SK-N-SH treated with all-trans-retinoic acid at 6 μM for 48 hours (cell line): ENCODE data around the gene GON7.

Experiments used
- ARNTL ChIP-seq: fragments of 450-650 bp; formaldehyde crosslinking; IDR thresholded peaks from 2 replicates; pipeline ENCODE4 v1.5.0; 2020; ENCODE audit warnings: low read depth, mild to moderate bottlenecking, moderate library complexity, borderline replicate concordance
- ESRRG ChIP-seq: fragments of 250-450 bp; sonication (Bioruptor Pico); IDR thresholded peaks from 2 replicates; pipeline ENCODE4 v1.6.1; 2021; ENCODE audit warnings: mild to moderate bottlenecking
- ISL1 ChIP-seq: fragments of 250-450 bp; sonication (Bioruptor Pico); IDR thresholded peaks from 2 replicates; pipeline ENCODE4 v2.1.2; 2022; ENCODE audit warnings: mild to moderate bottlenecking, moderate library complexity
- PPARA ChIP-seq: fragments of 250-450 bp; sonication (Bioruptor Pico); IDR thresholded peaks from 2 replicates; pipeline ENCODE4 v1.5.0; 2020; ENCODE audit warnings: mild to moderate bottlenecking, borderline replicate concordance
- TCF4 ChIP-seq: fragments of 250-450 bp; sonication (Bioruptor Pico); IDR thresholded peaks from 2 replicates; pipeline ENCODE4 v1.8.0; 2021; ENCODE audit warnings: mild to moderate bottlenecking, moderate library complexity, borderline replicate concordance
- ZC3H10 ChIP-seq: fragments of 250-450 bp; sonication (Bioruptor Pico); IDR thresholded peaks from 2 replicates; pipeline ENCODE4 v1.5.1; 2021; ENCODE audit warnings: mild to moderate bottlenecking, moderate library complexity
- ZFP3 ChIP-seq: fragments of 250-450 bp; sonication (Bioruptor Pico); IDR thresholded peaks from 2 replicates; pipeline ENCODE4 v1.5.0; 2020; ENCODE audit warnings: mild to moderate bottlenecking, moderate library complexity
- ZFP30 ChIP-seq: fragments of 450-650 bp; formaldehyde crosslinking; IDR thresholded peaks from 2 replicates; pipeline ENCODE4 v1.5.0; 2022; ENCODE audit warnings: mild to moderate bottlenecking, moderate library complexity
- TF ChIP-seq, protein P1 (sequence below): fragments of 250-450 bp; sonication (Bioruptor Pico); IDR thresholded peaks from 2 replicates; pipeline ENCODE4 v1.8.0; 2021; ENCODE audit warnings: low read depth, mild to moderate bottlenecking, moderate library complexity, borderline replicate concordance

DNA sequence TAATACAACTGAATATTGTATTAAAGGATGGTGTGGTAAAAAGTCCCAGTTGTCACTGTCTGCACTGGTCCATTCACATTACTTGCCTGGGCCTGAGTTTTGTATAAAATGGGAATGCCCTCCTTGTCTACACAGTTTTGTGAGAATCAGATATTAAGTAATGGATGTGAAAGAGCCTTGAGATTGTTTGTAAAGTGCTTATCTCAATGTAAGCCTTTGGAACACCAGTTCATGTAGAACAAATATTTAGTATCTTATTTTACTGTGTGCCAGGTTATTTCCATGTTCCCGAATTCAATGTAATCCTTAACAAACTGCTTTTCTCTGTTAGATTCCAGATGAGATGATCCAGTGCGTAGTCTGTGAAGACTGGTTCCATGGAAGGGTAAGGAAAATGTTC lies 7.7 kb upstream of the GON7 start:
- TF ChIP-seq ESRRG (CRISPR knock-in tag) (no peak), TCF4 (CRISPR knock-in tag) (no peak), PPARA (no peak), ARNTL (CRISPR knock-in tag) (no peak), ZFP3 (no peak), ZFP30 (no peak), ISL1 (no peak), ZC3H10 (CRISPR knock-in tag) (no peak)
- TF ChIP-seq, protein P1, sequence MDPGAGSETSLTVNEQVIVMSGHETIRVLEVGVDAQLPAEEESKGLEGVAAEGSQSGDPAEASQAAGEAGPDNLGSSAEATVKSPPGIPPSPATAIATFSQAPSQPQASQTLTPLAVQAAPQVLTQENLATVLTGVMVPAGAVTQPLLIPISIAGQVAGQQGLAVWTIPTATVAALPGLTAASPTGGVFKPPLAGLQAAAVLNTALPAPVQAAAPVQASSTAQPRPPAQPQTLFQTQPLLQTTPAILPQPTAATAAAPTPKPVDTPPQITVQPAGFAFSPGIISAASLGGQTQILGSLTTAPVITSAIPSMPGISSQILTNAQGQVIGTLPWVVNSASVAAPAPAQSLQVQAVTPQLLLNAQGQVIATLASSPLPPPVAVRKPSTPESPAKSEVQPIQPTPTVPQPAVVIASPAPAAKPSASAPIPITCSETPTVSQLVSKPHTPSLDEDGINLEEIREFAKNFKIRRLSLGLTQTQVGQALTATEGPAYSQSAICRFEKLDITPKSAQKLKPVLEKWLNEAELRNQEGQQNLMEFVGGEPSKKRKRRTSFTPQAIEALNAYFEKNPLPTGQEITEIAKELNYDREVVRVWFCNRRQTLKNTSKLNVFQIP = no peak
